Loucy (cell line): Measurements from ENCODE around the gene MYCBP2.

Experiments
- H2AFZ ChIP-seq: fragments of 200-600 bp; sonication (generic); 2 replicates; pipeline ENCODE4 v1.6.0; 2016; ENCODE audit warnings: antibody characterized with exemption, mild to moderate bottlenecking, low read length, moderate library complexity
- H3F3A ChIP-seq: fragments of 200-600 bp; 2 replicates; pipeline ENCODE4 v1.6.0; 2016; ENCODE audit warnings: antibody characterized with exemption, low read depth, mild to moderate bottlenecking
- H3K27me3 ChIP-seq: fragments of 200-600 bp; sonication (generic); 2 replicates; pipeline ENCODE4 v1.6.1; 2014; ENCODE audit warnings: low read length, mild to moderate bottlenecking; ENCODE audit not compliant: insufficient read depth, poor library complexity, severe bottlenecking
- H3K36me3 ChIP-seq: fragments of 200-600 bp; sonication (generic); 2 replicates; pipeline ENCODE4 v1.6.1; 2016; ENCODE audit warnings: low read length; ENCODE audit not compliant: insufficient read depth
- H3K4me1 ChIP-seq: fragments of 200-600 bp; sonication (generic); 2 replicates; pipeline ENCODE4 v1.5.1; 2014; ENCODE audit warnings: low read length, mild to moderate bottlenecking; ENCODE audit not compliant: insufficient read depth, poor library complexity, severe bottlenecking
- H3K4me2 ChIP-seq: fragments of 200-600 bp; sonication (generic); 2 replicates; pipeline ENCODE4 v1.6.0; 2014; ENCODE audit warnings: antibody characterized with exemption, low read length, low read depth, mild to moderate bottlenecking; ENCODE audit not compliant: poor library complexity, severe bottlenecking
- H3K4me3 ChIP-seq: fragments of 200-600 bp; sonication (generic); 2 replicates; pipeline ENCODE4 v1.5.1; 2014; ENCODE audit warnings: low read length, mild to moderate bottlenecking, mixed read lengths; ENCODE audit not compliant: poor library complexity, severe bottlenecking
- H3K79me2 ChIP-seq: fragments of 200-600 bp; sonication (generic); 2 replicates; pipeline ENCODE4 v1.6.1; 2014; ENCODE audit warnings: low read length; ENCODE audit not compliant: insufficient read depth
- H3K9ac ChIP-seq: fragments of 200-600 bp; sonication (generic); 2 replicates; pipeline ENCODE4 v1.6.0; 2014; ENCODE audit warnings: mild to moderate bottlenecking, low read depth, low read length, moderate library complexity; ENCODE audit not compliant: poor library complexity, severe bottlenecking
- H3K9me2 ChIP-seq: fragments of 200-600 bp; sonication (generic); replicated peaks from 2 replicates; pipeline ENCODE4 v1.6.1; 2016; ENCODE audit warnings: low read depth, low read length, mixed read lengths
- H3K9me3 ChIP-seq: fragments of 200-600 bp; sonication (generic); 2 replicates; pipeline ENCODE4 v1.6.1; 2014; ENCODE audit warnings: mild to moderate bottlenecking, antibody characterized with exemption, low read length, low read depth; ENCODE audit not compliant: insufficient read depth
- H4K20me1 ChIP-seq: fragments of 200-600 bp; sonication (generic); 2 replicates; pipeline ENCODE4 v1.6.0; 2014; ENCODE audit warnings: antibody characterized with exemption, low read length, mild to moderate bottlenecking; ENCODE audit not compliant: insufficient read depth, poor library complexity, severe bottlenecking
- EZH2phosphoT487 ChIP-seq: fragments of 200-600 bp; IDR thresholded peaks from 2 replicates; pipeline ENCODE4 v1.6.1; 2018; ENCODE audit warnings: antibody characterized with exemption, mild to moderate bottlenecking, moderate library complexity, borderline replicate concordance
- TF ChIP-seq, protein P1 (sequence below): fragments of 200-600 bp; sonication (generic); conservative IDR thresholded peaks from 2 replicates; pipeline ENCODE4 v1.5.1; 2014; ENCODE audit warnings: mild to moderate bottlenecking, antibody characterized with exemption, low read length

Gene MYCBP2

DNA sequence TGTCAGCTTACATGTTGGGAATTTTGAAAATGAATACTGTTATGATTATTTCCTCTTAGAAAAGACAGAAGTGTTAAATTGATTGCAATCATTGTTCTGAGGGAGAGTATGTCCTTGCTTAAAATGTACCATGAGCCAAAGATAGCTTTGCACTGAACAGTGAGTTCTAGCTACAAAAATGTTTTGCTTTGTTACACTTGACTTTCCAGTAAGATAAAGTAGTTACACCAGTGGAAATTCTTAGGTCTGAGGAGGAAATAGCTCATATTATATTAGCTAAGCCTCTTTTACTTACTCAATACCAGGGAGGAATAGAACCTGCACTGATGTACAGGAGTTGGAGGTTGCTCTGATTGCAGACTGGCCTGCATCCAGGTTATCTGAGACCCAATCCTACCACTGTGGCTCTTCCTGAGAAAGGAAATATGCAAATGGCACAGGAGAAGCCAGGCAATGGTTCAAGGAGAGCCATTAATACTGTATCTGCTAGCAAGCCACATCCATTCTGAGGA is 246.9 kb downstream of the MYCBP2 start:
- H2AFZ ChIP-seq = no peak overlapping the region
- TF ChIP-seq, protein P1, sequence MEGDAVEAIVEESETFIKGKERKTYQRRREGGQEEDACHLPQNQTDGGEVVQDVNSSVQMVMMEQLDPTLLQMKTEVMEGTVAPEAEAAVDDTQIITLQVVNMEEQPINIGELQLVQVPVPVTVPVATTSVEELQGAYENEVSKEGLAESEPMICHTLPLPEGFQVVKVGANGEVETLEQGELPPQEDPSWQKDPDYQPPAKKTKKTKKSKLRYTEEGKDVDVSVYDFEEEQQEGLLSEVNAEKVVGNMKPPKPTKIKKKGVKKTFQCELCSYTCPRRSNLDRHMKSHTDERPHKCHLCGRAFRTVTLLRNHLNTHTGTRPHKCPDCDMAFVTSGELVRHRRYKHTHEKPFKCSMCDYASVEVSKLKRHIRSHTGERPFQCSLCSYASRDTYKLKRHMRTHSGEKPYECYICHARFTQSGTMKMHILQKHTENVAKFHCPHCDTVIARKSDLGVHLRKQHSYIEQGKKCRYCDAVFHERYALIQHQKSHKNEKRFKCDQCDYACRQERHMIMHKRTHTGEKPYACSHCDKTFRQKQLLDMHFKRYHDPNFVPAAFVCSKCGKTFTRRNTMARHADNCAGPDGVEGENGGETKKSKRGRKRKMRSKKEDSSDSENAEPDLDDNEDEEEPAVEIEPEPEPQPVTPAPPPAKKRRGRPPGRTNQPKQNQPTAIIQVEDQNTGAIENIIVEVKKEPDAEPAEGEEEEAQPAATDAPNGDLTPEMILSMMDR = no peak
- TF ChIP-seq EZH2phosphoT487 = no peak
- no peak overlapping the region for H3K4me2 ChIP-seq
- H3K27me3 ChIP-seq = no peaks in the 10 kb centered on the region
- H3K4me1 ChIP-seq = no peaks in the 10 kb centered on the region
- H3K79me2 ChIP-seq = no peaks in the 10 kb centered on the region
- H3K36me3 ChIP-seq = peaks cover 76% of the 10 kb centered on the region
- H3K9ac ChIP-seq = no peak overlapping the region
- H4K20me1 ChIP-seq = no peaks in the 10 kb centered on the region
- H3F3A ChIP-seq = no peaks in the 10 kb centered on the region
- H3K9me3 ChIP-seq = no peaks in the 10 kb centered on the region
- H3K9me2 ChIP-seq = no peaks in the 10 kb centered on the region
- no peak overlapping the region for H3K4me3 ChIP-seq

DNA sequence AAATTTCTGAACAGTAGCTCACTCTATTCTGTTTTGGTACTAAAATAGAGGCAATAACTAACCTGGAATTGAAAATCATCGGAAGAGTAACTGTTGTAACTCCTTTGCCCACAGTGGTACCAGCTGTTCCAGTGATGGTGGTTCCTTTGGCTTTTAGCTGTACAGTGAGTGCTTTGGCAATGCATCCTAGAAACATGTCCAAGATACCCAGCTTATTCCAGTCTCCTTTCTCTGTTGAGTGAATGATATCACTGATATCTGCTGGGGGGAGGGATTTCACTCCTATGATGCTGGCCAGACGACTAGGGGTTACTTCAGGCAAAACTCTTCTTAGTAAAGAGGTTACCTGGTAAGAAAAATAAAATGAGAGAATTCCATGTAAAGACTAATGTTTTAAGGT is 259.4 kb downstream of the MYCBP2 start:
- Histone ChIP-seq H3K36me3 (peaks cover 62% of the 10 kb centered on the region), H3K4me3 (no peak overlapping the region), H3K4me2 (no peak overlapping the region), H3K4me1 (no peaks in the 10 kb centered on the region), H3K79me2 (no peaks in the 10 kb centered on the region), H2AFZ (no peak overlapping the region), H3F3A (no peaks in the 10 kb centered on the region), H3K9ac (no peak overlapping the region), H4K20me1 (no peaks in the 10 kb centered on the region), H3K27me3 (no peaks in the 10 kb centered on the region), H3K9me3 (no peaks in the 10 kb centered on the region), H3K9me2 (no peaks in the 10 kb centered on the region)
- TF ChIP-seq EZH2phosphoT487 = no peak
- TF ChIP-seq, protein P1 = no peak

DNA sequence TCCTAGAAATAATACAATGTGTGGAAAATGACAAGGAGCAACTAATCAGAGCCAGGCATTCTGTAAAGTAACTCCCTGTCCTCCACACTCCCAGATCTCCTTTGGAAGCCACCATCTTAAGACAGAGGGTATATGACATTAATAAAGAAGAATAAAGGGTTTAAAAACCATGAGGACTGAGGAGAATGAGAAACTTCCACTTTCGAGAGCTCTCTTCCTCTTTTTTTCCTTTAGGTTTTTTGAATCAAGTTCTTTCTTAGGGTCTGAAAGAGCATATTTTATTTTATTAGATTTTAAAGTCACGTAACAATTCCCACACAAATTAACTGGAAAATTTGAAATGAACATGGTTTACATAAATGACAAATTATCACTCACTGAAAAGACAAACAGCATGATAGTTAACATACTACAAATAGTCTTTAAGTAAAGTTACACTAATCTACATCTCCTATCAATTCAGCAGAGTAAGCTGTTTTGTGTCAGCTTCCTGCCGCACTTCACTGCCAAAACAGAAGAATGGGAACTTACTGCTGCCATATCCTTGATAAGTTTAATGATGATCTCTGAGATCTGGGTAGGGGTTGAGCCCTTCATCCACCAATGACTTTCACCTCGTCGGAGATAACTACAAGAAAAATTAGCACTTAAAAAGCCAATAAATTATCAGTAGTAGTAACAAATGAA is 261.3 kb downstream of the MYCBP2 start:
- no peaks in the 10 kb centered on the region for H3K27me3 ChIP-seq
- no peak for TF ChIP-seq EZH2phosphoT487
- TF ChIP-seq, protein P1 = no peak
- H3F3A ChIP-seq = no peaks in the 10 kb centered on the region
- no peaks in the 10 kb centered on the region for H4K20me1 ChIP-seq
- no peaks in the 10 kb centered on the region for H3K9me3 ChIP-seq
- no peaks in the 10 kb centered on the region for H3K4me1 ChIP-seq
- H3K36me3 ChIP-seq = peaks cover 76% of the 10 kb centered on the region
- H3K9ac ChIP-seq = no peak overlapping the region
- no peak overlapping the region for H3K4me2 ChIP-seq
- no peaks in the 10 kb centered on the region for H3K79me2 ChIP-seq
- H3K4me3 ChIP-seq = no peak overlapping the region
- no peaks in the 10 kb centered on the region for H3K9me2 ChIP-seq
- no peak overlapping the region for H2AFZ ChIP-seq
